ENCODE measurements around the gene CCDC154. TPM values are rescaled to one million over a fixed set of nuclear protein-coding genes. Genes with fewer than 3 reads are reported as not detected.

Gene CCDC154
- total and polyA plus RNA-seq, 2 donors (not counting 1 experiment from before 2014, with no cell fraction given): 12.4 to 22.9 TPM

- Histone ChIP-seq H4K20me1 (ENCODE audit: control insufficient read depth, insufficient read depth, low read length, poor library complexity, severe bottlenecking) (peaks cover 10% of the 10 kb centered on the region), H3K79me2 (ENCODE audit: control insufficient read depth, insufficient read depth, low read length) (peaks cover 87% of the 10 kb centered on the region), H3K4me3 (ENCODE audit: control extremely low read depth in 1 of 5, extremely low read depth in 1 of 5, insufficient read depth in 1 of 5, low read depth in 2 of 5, low read length in 4 of 5) (no peak overlapping the region), H3K9ac (ENCODE audit: low read length) (no peak overlapping the region), H2AFZ (ENCODE audit: insufficient read depth, low read depth, low read length, poor library complexity, severe bottlenecking) (no peak overlapping the region), H3K4me1 (ENCODE audit: control insufficient read depth in 2 of 2, insufficient read depth in 2 of 2, low read length in 2 of 2) (peaks cover 31 to 34% of the 10 kb centered on the region in 2 donors), H3K9me3 (ENCODE audit: control extremely low read depth in 1 of 3, control insufficient read depth in 2 of 3, insufficient read depth in 1 of 3, low read length in 2 of 3) (peaks cover 0 to 3% (median 0%) of the 10 kb centered on the region in 3 donors), H3K4me2 (replicated peaks; ENCODE audit: low read depth, low read length, poor library complexity, severe bottlenecking) (no peak overlapping the region), H3K36me3 (replicated peaks in 1 of 2; ENCODE audit: control extremely low read depth in 1 of 2, control insufficient read depth in 1 of 2, extremely low read depth in 1 of 2, insufficient read depth in 2 of 2, low read length in 1 of 2) (peaks cover 6 to 55% of the 10 kb centered on the region in 2 experiments), H3K27ac (ENCODE audit: low read length in 2 of 2) (peak overlapping the region in 1 of 2 donors; percentile 50), H3K27me3 (replicated peaks in 1 of 4; ENCODE audit: control extremely low read depth in 1 of 4, control insufficient read depth in 3 of 4, insufficient read depth in 4 of 4, low read length in 3 of 4) (no peaks in the 10 kb centered on the region)
- 94% methylated on average over 24 of the region's 24 CpGs for WGBS (ENCODE audit: insufficient coverage)
- POLR2A ChIA-PET: interaction anchor here (0.5 kb wide), 1 partner anchor 82 kb away, joined by 3 read pairs; no protein-coding TSS in a partner anchor
- Mint-ChIP-seq H3K27ac (peak overlapping the region; percentile 53), H3K9me3 (ENCODE audit: insufficient read depth) (no peaks in the 10 kb centered on the region), H3K4me1 (peaks cover 28% of the 10 kb centered on the region), H3K4me3 (no peak overlapping the region), H3K27me3 (no peaks in the 10 kb centered on the region)
- no peak for ATAC-seq (ENCODE audit: low read depth)
- CTCF ChIA-PET: no interaction called here
- intact Hi-C loops (cut with micrococcal nuclease): no loop called here
- no peak for TF ChIP-seq EZH2 (IDR thresholded peaks at IDR 0.05; ENCODE audit: borderline replicate concordance, insufficient read depth, low read depth, low read length, poor library complexity, severe bottlenecking)
- no peak for TF ChIP-seq CTCF (IDR thresholded peaks at IDR 0.05)
- no peak for DNase-seq
Observed at GRCh38 chr16:1461146-1461545, 16.8 kb upstream of the CCDC154 start.

DNA sequence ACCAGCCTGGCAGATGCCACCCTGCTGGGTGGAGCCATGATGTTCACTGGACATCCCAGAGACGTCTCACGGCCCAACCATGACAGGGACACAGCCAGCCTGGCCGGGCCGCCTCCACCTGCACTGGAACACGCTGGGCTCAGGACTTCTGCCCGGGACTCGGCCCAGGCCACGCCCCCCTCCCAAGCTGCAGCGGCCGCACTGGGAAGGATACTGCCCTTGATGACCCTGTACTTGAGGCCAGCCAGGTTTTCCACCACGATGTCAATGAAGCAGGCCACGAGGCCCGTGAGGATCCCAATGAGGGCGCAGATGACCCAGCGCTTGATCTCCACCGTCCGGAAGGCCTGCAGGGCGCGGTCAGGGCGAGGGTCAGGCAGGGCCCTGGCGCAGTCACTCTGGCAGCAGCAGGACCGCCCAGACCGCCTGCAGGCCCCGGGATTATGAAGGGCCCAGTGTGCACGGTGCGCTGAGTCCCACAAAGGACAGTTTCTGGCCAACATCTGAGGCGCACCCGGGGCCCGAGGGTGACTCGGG lies 16.3 kb upstream of the CCDC154 start:
- peak overlapping the region; percentile 51 for H3K4me2 ChIP-seq (replicated peaks; ENCODE audit: low read depth, low read length, poor library complexity, severe bottlenecking)
- peak overlapping the region in 1 of 2 donors; percentile 98 for H3K27ac ChIP-seq (ENCODE audit: low read length in 2 of 2)
- Mint-ChIP-seq H3K27ac (no peak overlapping the region), H3K4me1 (peaks cover 28% of the 10 kb centered on the region), H3K27me3 (no peaks in the 10 kb centered on the region), H3K9me3 (ENCODE audit: insufficient read depth) (no peaks in the 10 kb centered on the region), H3K4me3 (no peak overlapping the region)
- 97% methylated on average over 30 of the region's 30 CpGs for WGBS (ENCODE audit: insufficient coverage)
- POLR2A ChIA-PET: no interaction called here
- intact Hi-C loops (cut with micrococcal nuclease): no loop called here
- H3K79me2 ChIP-seq (ENCODE audit: control insufficient read depth, insufficient read depth, low read length): peaks cover 87% of the 10 kb centered on the region
- no peak for DNase-seq
- H3K9me3 ChIP-seq (ENCODE audit: control extremely low read depth in 1 of 3, control insufficient read depth in 2 of 3, insufficient read depth in 1 of 3, low read length in 2 of 3): peaks cover 0 to 3% (median 0%) of the 10 kb centered on the region in 3 donors
- ATAC-seq (ENCODE audit: low read depth): no peak
- no peak for TF ChIP-seq EZH2 (IDR thresholded peaks at IDR 0.05; ENCODE audit: borderline replicate concordance, insufficient read depth, low read depth, low read length, poor library complexity, severe bottlenecking)
- no peak for TF ChIP-seq CTCF (IDR thresholded peaks at IDR 0.05)
- H2AFZ ChIP-seq (ENCODE audit: insufficient read depth, low read depth, low read length, poor library complexity, severe bottlenecking): no peak overlapping the region
- H3K4me1 ChIP-seq (ENCODE audit: control insufficient read depth in 2 of 2, insufficient read depth in 2 of 2, low read length in 2 of 2): peaks cover 31 to 34% of the 10 kb centered on the region in 2 donors
- H3K4me3 ChIP-seq (ENCODE audit: control extremely low read depth in 1 of 5, extremely low read depth in 1 of 5, insufficient read depth in 1 of 5, low read depth in 2 of 5, low read length in 4 of 5): no peak overlapping the region
- peaks cover 5% of the 10 kb centered on the region for H4K20me1 ChIP-seq (ENCODE audit: control insufficient read depth, insufficient read depth, low read length, poor library complexity, severe bottlenecking)
- CTCF ChIA-PET: no interaction called here
- H3K36me3 ChIP-seq (replicated peaks in 1 of 2; ENCODE audit: control extremely low read depth in 1 of 2, control insufficient read depth in 1 of 2, extremely low read depth in 1 of 2, insufficient read depth in 2 of 2, low read length in 1 of 2): peaks cover 6 to 60% of the 10 kb centered on the region in 2 experiments
- H3K27me3 ChIP-seq (replicated peaks in 1 of 4; ENCODE audit: control extremely low read depth in 1 of 4, control insufficient read depth in 3 of 4, insufficient read depth in 4 of 4, low read length in 3 of 4): no peaks in the 10 kb centered on the region
- no peak overlapping the region for H3K9ac ChIP-seq (ENCODE audit: low read length)
